ENCODE data around the gene ICE2. TPM values are rescaled to one million over a fixed set of nuclear protein-coding genes. Genes with fewer than 3 reads are reported as not detected.

Gene ICE2
- total and polyA plus RNA-seq, 11 donors: 8.4 to 28.8 (median 21.6) TPM

GRCh38 chr15:60444289-60444912, 34.5 kb downstream of the ICE2 start:
- WGBS, 4 donors: 89 to 90% (median 89%) methylated on average over 6 of the region's 6 CpGs
- Histone ChIP-seq H3K36me3 (peaks cover 0 to 72% (median 47%) of the 10 kb centered on the region in 9 donors), H3K27ac (no peak overlapping the region), H3K9me3 (no peaks in the 10 kb centered on the region), H3K27me3 (no peaks in the 10 kb centered on the region), H3K4me3 (no peak overlapping the region), H3K4me1 (peaks cover 0 to 4% (median 0%) of the 10 kb centered on the region in 12 donors)
- intact Hi-C loops (cut with DNase I): loop anchor here in 8 of 10 donors (2.0 to 5.0 kb wide), 5 partner anchors 47 to 87 kb away; partner anchors contain the start of gene ANXA2 (in 1 of the 8)
- no peak for DNase-seq
- TF ChIP-seq CTCF (IDR thresholded peaks at IDR 0.05): peak; percentile 43 to 73 (median 60)
- TF ChIP-seq POLR2A (IDR thresholded peaks at IDR 0.05): no peak
- no peak for ATAC-seq

GRCh38 chr15:60442763-60443162, 36.2 kb downstream of the ICE2 start:
- Histone ChIP-seq H3K27ac (no peak overlapping the region), H3K36me3 (peaks cover 0 to 72% (median 47%) of the 10 kb centered on the region in 9 donors), H3K4me3 (no peak overlapping the region), H3K9me3 (no peaks in the 10 kb centered on the region), H3K27me3 (no peaks in the 10 kb centered on the region), H3K4me1 (peaks cover 0 to 4% (median 0%) of the 10 kb centered on the region in 12 donors)
- WGBS, 4 donors: 82 to 92% (median 88%) methylated on average over 3 of the region's 3 CpGs
- ATAC-seq: no peak
- TF ChIP-seq CTCF (IDR thresholded peaks at IDR 0.05): no peak
- DNase-seq: no peak
- intact Hi-C loops (cut with DNase I): loop anchor here in 6 of 10 donors (2.0 to 5.0 kb wide), 4 partner anchors 45 to 85 kb away; partner anchors contain the start of gene ANXA2 (in 1 of the 6)

- Histone ChIP-seq H3K4me3 (no peak overlapping the region), H3K9me3 (no peaks in the 10 kb centered on the region), H3K27ac (no peak overlapping the region), H3K27me3 (no peaks in the 10 kb centered on the region), H3K36me3 (peaks cover 0 to 72% (median 47%) of the 10 kb centered on the region in 9 donors), H3K4me1 (peaks cover 0 to 4% (median 0%) of the 10 kb centered on the region in 12 donors)
- intact Hi-C loops (cut with DNase I): loop anchor here in 6 of 10 donors (2.0 to 5.0 kb wide), 4 partner anchors 45 to 85 kb away; partner anchors contain the start of gene ANXA2 (in 1 of the 6)
- DNase-seq (no peak), ATAC-seq (no peak)
- TF ChIP-seq POLR2A (IDR thresholded peaks at IDR 0.05): no peak
- no peak for TF ChIP-seq CTCF (IDR thresholded peaks at IDR 0.05)
- 89 to 93% (median 91%) methylated on average over 2 of the region's 2 CpGs for WGBS, 4 donors
Observed at GRCh38 chr15:60442031-60442650, 36.8 kb downstream of the ICE2 start.

GRCh38 chr15:60441331-60441730, 37.6 kb downstream of the ICE2 start:
- Histone ChIP-seq H3K27ac (no peak overlapping the region), H3K4me3 (no peak overlapping the region), H3K36me3 (peaks cover 0 to 72% (median 47%) of the 10 kb centered on the region in 9 donors), H3K27me3 (no peaks in the 10 kb centered on the region), H3K4me1 (peaks cover 0 to 4% (median 0%) of the 10 kb centered on the region in 12 donors), H3K9me3 (no peaks in the 10 kb centered on the region)
- TF ChIP-seq CTCF (IDR thresholded peaks at IDR 0.05) (no peak), POLR2A (IDR thresholded peaks at IDR 0.05) (no peak)
- intact Hi-C loops (cut with DNase I): loop anchor here in 5 of 10 donors (5.0 kb wide), 3 partner anchors 44 to 84 kb away; partner anchors contain the start of gene ANXA2 (in 1 of the 5)
- no peak for ATAC-seq
- DNase-seq: no peak
- 85 to 98% (median 91%) methylated on average over 1 of the region's 1 CpG for WGBS, 4 donors
